Measurements from ENCODE around the gene WDR77. TPM values are rescaled to one million over a fixed set of nuclear protein-coding genes. Genes with fewer than 3 reads are reported as not detected.

The WDR77 gene
- total and polyA plus RNA-seq, 2 donors (not counting 1 experiment from before 2014, with no cell fraction given): 40.5 to 85.5 TPM

GRCh38 chr1:111491070-111491469 lies 42.0 kb upstream of the WDR77 start:
- Mint-ChIP-seq H3K27me3 (no peaks in the 10 kb centered on the region), H3K4me3 (no peak overlapping the region), H3K4me1 (peaks cover 9% of the 10 kb centered on the region), H3K27ac (no peak overlapping the region), H3K9me3 (ENCODE audit: insufficient read depth) (no peaks in the 10 kb centered on the region)
- no peaks in the 10 kb centered on the region for H3K36me3 ChIP-seq (replicated peaks in 1 of 2; ENCODE audit: control extremely low read depth in 1 of 2, control insufficient read depth in 1 of 2, extremely low read depth in 1 of 2, insufficient read depth in 2 of 2, low read length in 1 of 2)
- H3K9me3 ChIP-seq (ENCODE audit: control extremely low read depth in 1 of 3, control insufficient read depth in 2 of 3, insufficient read depth in 1 of 3, low read length in 2 of 3): peaks cover 0 to under 1% (median 0%) of the 10 kb centered on the region in 3 donors
- ChIA-PET POLR2A (interaction anchor here (0.7 kb wide), 1 partner anchor 17 kb away, joined by 3 read pairs; no protein-coding TSS in a partner anchor), CTCF (interaction anchor here (1.2 to 4.3 kb wide), 3 partner anchors 16 to 224 kb away, joined by 3 to 51 read pairs (median 4); no protein-coding TSS in a partner anchor)
- H3K4me2 ChIP-seq (replicated peaks; ENCODE audit: low read depth, low read length, poor library complexity, severe bottlenecking): no peak overlapping the region
- H3K79me2 ChIP-seq (ENCODE audit: control insufficient read depth, insufficient read depth, low read length): no peaks in the 10 kb centered on the region
- no peaks in the 10 kb centered on the region for H3K4me1 ChIP-seq (ENCODE audit: control insufficient read depth in 2 of 2, insufficient read depth in 2 of 2, low read length in 2 of 2)
- ATAC-seq (ENCODE audit: low read depth): no peak
- TF ChIP-seq EZH2 (IDR thresholded peaks at IDR 0.05; ENCODE audit: borderline replicate concordance, insufficient read depth, low read depth, low read length, poor library complexity, severe bottlenecking) (no peak), CTCF (IDR thresholded peaks at IDR 0.05) (no peak)
- no peak overlapping the region for H3K4me3 ChIP-seq (ENCODE audit: control extremely low read depth in 1 of 5, extremely low read depth in 1 of 5, insufficient read depth in 1 of 5, low read depth in 2 of 5, low read length in 4 of 5)
- WGBS (ENCODE audit: insufficient coverage): 96% methylated on average over 7 of the region's 7 CpGs
- no peaks in the 10 kb centered on the region for H4K20me1 ChIP-seq (ENCODE audit: control insufficient read depth, insufficient read depth, low read length, poor library complexity, severe bottlenecking)
- H3K27ac ChIP-seq (ENCODE audit: low read length in 2 of 2): no peak overlapping the region
- no peaks in the 10 kb centered on the region for H3K27me3 ChIP-seq (replicated peaks in 1 of 4; ENCODE audit: control extremely low read depth in 1 of 4, control insufficient read depth in 3 of 4, insufficient read depth in 4 of 4, low read length in 3 of 4)
- H3K9ac ChIP-seq (ENCODE audit: low read length): no peak overlapping the region
- no peak overlapping the region for H2AFZ ChIP-seq (ENCODE audit: insufficient read depth, low read depth, low read length, poor library complexity, severe bottlenecking)
- intact Hi-C loops (cut with micrococcal nuclease): no loop called here
- no peak for DNase-seq

GRCh38 chr1:111490220-111490619 lies 41.2 kb upstream of the WDR77 start:
- CTCF ChIA-PET: interaction anchor here (0.6 to 4.3 kb wide), 12 partner anchors 8 to 265 kb away, joined by 3 to 51 read pairs (median 4); partner anchors contain the start of gene DDX20
- no peak overlapping the region for H3K27ac Mint-ChIP-seq
- peaks cover 9% of the 10 kb centered on the region for H3K4me1 Mint-ChIP-seq
- Histone ChIP-seq H3K27me3 (replicated peaks in 1 of 4; ENCODE audit: control extremely low read depth in 1 of 4, control insufficient read depth in 3 of 4, insufficient read depth in 4 of 4, low read length in 3 of 4) (no peaks in the 10 kb centered on the region), H3K4me2 (replicated peaks; ENCODE audit: low read depth, low read length, poor library complexity, severe bottlenecking) (no peak overlapping the region), H3K4me1 (ENCODE audit: control insufficient read depth in 2 of 2, insufficient read depth in 2 of 2, low read length in 2 of 2) (no peaks in the 10 kb centered on the region), H3K27ac (ENCODE audit: low read length in 2 of 2) (no peak overlapping the region), H3K36me3 (replicated peaks in 1 of 2; ENCODE audit: control extremely low read depth in 1 of 2, control insufficient read depth in 1 of 2, extremely low read depth in 1 of 2, insufficient read depth in 2 of 2, low read length in 1 of 2) (no peaks in the 10 kb centered on the region), H3K9me3 (ENCODE audit: control extremely low read depth in 1 of 3, control insufficient read depth in 2 of 3, insufficient read depth in 1 of 3, low read length in 2 of 3) (no peaks in the 10 kb centered on the region), H3K4me3 (ENCODE audit: control extremely low read depth in 1 of 5, extremely low read depth in 1 of 5, insufficient read depth in 1 of 5, low read depth in 2 of 5, low read length in 4 of 5) (no peak overlapping the region), H3K9ac (ENCODE audit: low read length) (no peak overlapping the region), H4K20me1 (ENCODE audit: control insufficient read depth, insufficient read depth, low read length, poor library complexity, severe bottlenecking) (no peaks in the 10 kb centered on the region), H3K79me2 (ENCODE audit: control insufficient read depth, insufficient read depth, low read length) (no peaks in the 10 kb centered on the region), H2AFZ (ENCODE audit: insufficient read depth, low read depth, low read length, poor library complexity, severe bottlenecking) (no peak overlapping the region)
- no peak overlapping the region for H3K4me3 Mint-ChIP-seq
- POLR2A ChIA-PET: interaction anchor here (0.6 kb wide), 1 partner anchor 130 kb away, joined by 5 read pairs; no protein-coding TSS in a partner anchor
- WGBS (ENCODE audit: insufficient coverage): 100% methylated on average over 3 of the region's 4 CpGs
- intact Hi-C loops (cut with micrococcal nuclease): no loop called here
- TF ChIP-seq EZH2 (IDR thresholded peaks at IDR 0.05; ENCODE audit: borderline replicate concordance, insufficient read depth, low read depth, low read length, poor library complexity, severe bottlenecking) (no peak), CTCF (IDR thresholded peaks at IDR 0.05) (no peak)
- ATAC-seq (ENCODE audit: low read depth) (no peak), DNase-seq (no peak)
- no peaks in the 10 kb centered on the region for H3K9me3 Mint-ChIP-seq (ENCODE audit: insufficient read depth)
- H3K27me3 Mint-ChIP-seq: no peaks in the 10 kb centered on the region
